ENCODE results near the gene FAM186B. TPM values are rescaled to one million over a fixed set of nuclear protein-coding genes. Genes with fewer than 3 reads are reported as not detected.

The FAM186B gene
- total RNA-seq, 4 donors from 2014 or later: 0.31 to 1.0 (median 0.70) TPM

- intact Hi-C loops (cut with DNase I; ENCODE audit: low total_unique reads): no loop called here
- TF ChIP-seq CTCF (IDR thresholded peaks at IDR 0.05 in 4 of 5, conservative IDR thresholded peaks at IDR 0.05 in 1 of 5): no peak
- TF ChIP-seq POLR2A (IDR thresholded peaks at IDR 0.05): no peak
- Histone ChIP-seq H3K27me3 (no peaks in the 10 kb centered on the region), H3K36me3 (peaks cover 0 to 63% of the 10 kb centered on the region in 2 donors), H3K4me3 (no peak overlapping the region), H3K27ac (no peak overlapping the region), H3K9me3 (no peaks in the 10 kb centered on the region), H3K4me1 (peaks cover 3 to 5% of the 10 kb centered on the region in 2 donors)
- ATAC-seq (no peak), DNase-seq (no peak)
- in situ Hi-C loops (cut with MboI; ENCODE audit: low sequenced_read_pairs in 4 of 4): no loop called here
Measured at GRCh38 chr12:49557187-49557916, 48.1 kb downstream of the FAM186B start.

- peaks cover 10 to 13% of the 10 kb centered on the region in 2 donors for H3K4me1 ChIP-seq
- DNase-seq (no peak), ATAC-seq (no peak)
- in situ Hi-C loops (cut with MboI; ENCODE audit: low sequenced_read_pairs in 4 of 4): no loop called here
- no peak overlapping the region for H3K4me3 ChIP-seq
- H3K27me3 ChIP-seq: no peaks in the 10 kb centered on the region
- intact Hi-C loops (cut with DNase I; ENCODE audit: low total_unique reads): no loop called here
- TF ChIP-seq CTCF (IDR thresholded peaks at IDR 0.05 in 4 of 5, conservative IDR thresholded peaks at IDR 0.05 in 1 of 5): no peak
- TF ChIP-seq POLR2A (IDR thresholded peaks at IDR 0.05): no peak
- H3K9me3 ChIP-seq: no peaks in the 10 kb centered on the region
- H3K36me3 ChIP-seq: peaks cover 0 to 55% of the 10 kb centered on the region in 2 donors
- no peak overlapping the region for H3K27ac ChIP-seq
Measured at GRCh38 chr12:49556391-49557186, 48.9 kb downstream of the FAM186B start.

GRCh38 chr12:49555631-49556390, 49.6 kb downstream of the FAM186B start:
- H3K9me3 ChIP-seq: no peaks in the 10 kb centered on the region
- H3K4me3 ChIP-seq: no peak overlapping the region
- ATAC-seq: no peak
- H3K4me1 ChIP-seq: peaks cover 10 to 13% of the 10 kb centered on the region in 2 donors
- intact Hi-C loops (cut with DNase I; ENCODE audit: low total_unique reads): no loop called here
- no peaks in the 10 kb centered on the region for H3K27me3 ChIP-seq
- DNase-seq: no peak
- in situ Hi-C loops (cut with MboI; ENCODE audit: low sequenced_read_pairs in 4 of 4): no loop called here
- H3K36me3 ChIP-seq: peaks cover 0 to 48% of the 10 kb centered on the region in 2 donors
- TF ChIP-seq POLR2A (IDR thresholded peaks at IDR 0.05) (no peak), CTCF (IDR thresholded peaks at IDR 0.05 in 4 of 5, conservative IDR thresholded peaks at IDR 0.05 in 1 of 5) (no peak)
- H3K27ac ChIP-seq: no peak overlapping the region

GRCh38 chr12:49554266-49554665, 51.2 kb downstream of the FAM186B start:
- DNase-seq: no peak
- Histone ChIP-seq H3K4me3 (no peak overlapping the region), H3K9me3 (no peaks in the 10 kb centered on the region), H3K27me3 (peaks cover 0 to 4% (median 0%) of the 10 kb centered on the region in 3 donors), H3K4me1 (peaks cover 13 to 15% of the 10 kb centered on the region in 2 donors), H3K27ac (no peak overlapping the region), H3K36me3 (peaks cover 0 to 32% of the 10 kb centered on the region in 2 donors)
- no peak for TF ChIP-seq POLR2A (IDR thresholded peaks at IDR 0.05)
- TF ChIP-seq CTCF (IDR thresholded peaks at IDR 0.05 in 4 of 5, conservative IDR thresholded peaks at IDR 0.05 in 1 of 5): no peak
- in situ Hi-C loops (cut with MboI; ENCODE audit: low sequenced_read_pairs in 4 of 4) (no loop called here), intact Hi-C loops (cut with DNase I; ENCODE audit: low total_unique reads) (no loop called here)
- no peak for ATAC-seq

Data from gastrocnemius medialis (tissue), 4 donors.